Neural cell (in vitro differentiated cells): ENCODE results near the gene CNOT10.
"Not testable (repeated sequence)": the region's sequence is repeated elsewhere in the genome, so short reads cannot be mapped to it uniquely, and the experiment has no call there.

Experiments used
- EP300 ChIP-seq: fragments of 450-650 bp; conservative IDR thresholded peaks from 2 replicates; pipeline ENCODE4 v1.6.1; 2014; ENCODE audit warnings: antibody characterized with exemption, mild to moderate bottlenecking, moderate library complexity; ENCODE audit not compliant: poor library complexity, severe bottlenecking
- EZH2 ChIP-seq: fragments of 200-600, 300-800 bp; shearing (Covaris generic), sonication (generic); IDR thresholded peaks from 2 replicates; pipeline ENCODE4 v1.6.1; 2014; ENCODE audit warnings: antibody characterized with exemption, low read length, borderline replicate concordance, mild to moderate bottlenecking; ENCODE audit not compliant: insufficient read depth, poor library complexity, severe bottlenecking
- MXI1 ChIP-seq: fragments of 450-650 bp; conservative IDR thresholded peaks from 2 replicates; pipeline ENCODE4 v1.6.1; 2014; ENCODE audit warnings: antibody characterized with exemption, mild to moderate bottlenecking; ENCODE audit not compliant: poor library complexity, severe bottlenecking
- POLR2AphosphoS5 ChIP-seq: IDR thresholded peaks from 2 replicates; pipeline ENCODE4 v1.6.1; 2012
- RAD21 ChIP-seq: fragments of 450-650 bp; conservative IDR thresholded peaks from 2 replicates; pipeline ENCODE4 v1.6.1; 2014; ENCODE audit warnings: antibody characterized with exemption, mild to moderate bottlenecking, moderate library complexity
- SMC3 ChIP-seq: fragments of 450-650 bp; conservative IDR thresholded peaks from 2 replicates; pipeline ENCODE4 v1.6.1; 2014; ENCODE audit warnings: antibody characterized with exemption, mild to moderate bottlenecking, moderate library complexity; ENCODE audit not compliant: poor library complexity
- TAF1 ChIP-seq: IDR thresholded peaks from 2 replicates; pipeline ENCODE4 v1.6.1; 2012; ENCODE audit warnings: low read depth
- TF ChIP-seq, protein P1 (sequence below): fragments of 450-650 bp; IDR thresholded peaks from 2 replicates; pipeline ENCODE4 v1.5.1; 2014; ENCODE audit warnings: antibody characterized with exemption, mild to moderate bottlenecking, moderate library complexity; ENCODE audit not compliant: poor library complexity, severe bottlenecking
- TF ChIP-seq, protein P2 (sequence below): IDR thresholded peaks from 2 replicates; pipeline ENCODE4 v1.6.1; 2012; ENCODE audit warnings: borderline replicate concordance

DNA sequence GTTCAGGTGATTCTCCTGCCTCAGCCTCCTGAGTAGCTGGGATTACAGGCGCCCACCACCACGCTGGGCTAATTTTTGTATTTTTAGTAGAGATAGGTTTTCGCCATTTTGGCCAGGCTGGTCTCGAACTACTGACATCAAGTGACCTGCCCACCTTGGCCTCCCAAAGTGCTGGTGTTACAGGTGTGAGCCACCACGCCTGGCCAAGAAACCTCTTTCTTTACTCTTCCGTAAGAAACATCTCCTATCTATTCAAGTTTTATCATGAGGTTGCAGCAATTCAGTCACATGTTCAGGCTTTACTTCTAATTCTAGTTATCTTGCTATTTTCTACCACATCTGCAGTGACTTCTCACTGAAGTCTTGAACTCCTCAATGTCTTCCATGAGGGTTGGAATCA is 15.8 kb upstream of the CNOT10 start:
- TF ChIP-seq, protein P1, sequence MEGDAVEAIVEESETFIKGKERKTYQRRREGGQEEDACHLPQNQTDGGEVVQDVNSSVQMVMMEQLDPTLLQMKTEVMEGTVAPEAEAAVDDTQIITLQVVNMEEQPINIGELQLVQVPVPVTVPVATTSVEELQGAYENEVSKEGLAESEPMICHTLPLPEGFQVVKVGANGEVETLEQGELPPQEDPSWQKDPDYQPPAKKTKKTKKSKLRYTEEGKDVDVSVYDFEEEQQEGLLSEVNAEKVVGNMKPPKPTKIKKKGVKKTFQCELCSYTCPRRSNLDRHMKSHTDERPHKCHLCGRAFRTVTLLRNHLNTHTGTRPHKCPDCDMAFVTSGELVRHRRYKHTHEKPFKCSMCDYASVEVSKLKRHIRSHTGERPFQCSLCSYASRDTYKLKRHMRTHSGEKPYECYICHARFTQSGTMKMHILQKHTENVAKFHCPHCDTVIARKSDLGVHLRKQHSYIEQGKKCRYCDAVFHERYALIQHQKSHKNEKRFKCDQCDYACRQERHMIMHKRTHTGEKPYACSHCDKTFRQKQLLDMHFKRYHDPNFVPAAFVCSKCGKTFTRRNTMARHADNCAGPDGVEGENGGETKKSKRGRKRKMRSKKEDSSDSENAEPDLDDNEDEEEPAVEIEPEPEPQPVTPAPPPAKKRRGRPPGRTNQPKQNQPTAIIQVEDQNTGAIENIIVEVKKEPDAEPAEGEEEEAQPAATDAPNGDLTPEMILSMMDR, result not testable (repeated sequence)
- not testable (repeated sequence) for TF ChIP-seq RAD21, EP300, POLR2AphosphoS5, EZH2, TAF1, SMC3, MXI1
- TF ChIP-seq, protein P2, sequence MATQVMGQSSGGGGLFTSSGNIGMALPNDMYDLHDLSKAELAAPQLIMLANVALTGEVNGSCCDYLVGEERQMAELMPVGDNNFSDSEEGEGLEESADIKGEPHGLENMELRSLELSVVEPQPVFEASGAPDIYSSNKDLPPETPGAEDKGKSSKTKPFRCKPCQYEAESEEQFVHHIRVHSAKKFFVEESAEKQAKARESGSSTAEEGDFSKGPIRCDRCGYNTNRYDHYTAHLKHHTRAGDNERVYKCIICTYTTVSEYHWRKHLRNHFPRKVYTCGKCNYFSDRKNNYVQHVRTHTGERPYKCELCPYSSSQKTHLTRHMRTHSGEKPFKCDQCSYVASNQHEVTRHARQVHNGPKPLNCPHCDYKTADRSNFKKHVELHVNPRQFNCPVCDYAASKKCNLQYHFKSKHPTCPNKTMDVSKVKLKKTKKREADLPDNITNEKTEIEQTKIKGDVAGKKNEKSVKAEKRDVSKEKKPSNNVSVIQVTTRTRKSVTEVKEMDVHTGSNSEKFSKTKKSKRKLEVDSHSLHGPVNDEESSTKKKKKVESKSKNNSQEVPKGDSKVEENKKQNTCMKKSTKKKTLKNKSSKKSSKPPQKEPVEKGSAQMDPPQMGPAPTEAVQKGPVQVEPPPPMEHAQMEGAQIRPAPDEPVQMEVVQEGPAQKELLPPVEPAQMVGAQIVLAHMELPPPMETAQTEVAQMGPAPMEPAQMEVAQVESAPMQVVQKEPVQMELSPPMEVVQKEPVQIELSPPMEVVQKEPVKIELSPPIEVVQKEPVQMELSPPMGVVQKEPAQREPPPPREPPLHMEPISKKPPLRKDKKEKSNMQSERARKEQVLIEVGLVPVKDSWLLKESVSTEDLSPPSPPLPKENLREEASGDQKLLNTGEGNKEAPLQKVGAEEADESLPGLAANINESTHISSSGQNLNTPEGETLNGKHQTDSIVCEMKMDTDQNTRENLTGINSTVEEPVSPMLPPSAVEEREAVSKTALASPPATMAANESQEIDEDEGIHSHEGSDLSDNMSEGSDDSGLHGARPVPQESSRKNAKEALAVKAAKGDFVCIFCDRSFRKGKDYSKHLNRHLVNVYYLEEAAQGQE, result not testable (repeated sequence)
